IMR-90 (cell line): ENCODE measurements around the gene CERS6. TPM values are rescaled to one million over a fixed set of nuclear protein-coding genes. Genes with fewer than 3 reads are reported as not detected.

Experiments used
- ATAC-seq: fragments of 200-7000 bp; cut with Tn5 transposase; 2 replicates; pipeline ENCODE4 v1.9.1; 2020; ENCODE audit warnings: low read depth, mild to moderate bottlenecking, moderate library complexity
- BruUV-seq: library from RNA; stranded (reverse); fragments of 400-500 nt; replicated peaks from 2 replicates; lab custom pipeline; 2021; lab: Mats Ljungman, UMichigan
- CTCF ChIA-PET: fragments of 300-600 bp; formaldehyde crosslinking; extraction: SDS; loops from one replicate; lab custom pipeline; 2021; ENCODE audit warnings: antibody characterized with exemption; lab: Yijun Ruan, JAX
- POLR2A ChIA-PET: fragments of 300-600 bp; sonication (Branson Sonifier 250); formaldehyde crosslinking; loops from one replicate; lab custom pipeline; 2022; ENCODE audit warnings: antibody characterized with exemption; ENCODE audit not compliant: unreplicated experiment; lab: Charles Lee
- DNase-seq: peaks from one replicate; pipeline ENCODE4 v3.0.0; 2013
- H2AFZ ChIP-seq: replicated peaks from 2 replicates; pipeline ENCODE3; 2013; ENCODE audit warnings: low read length, mild to moderate bottlenecking; ENCODE audit not compliant: poor library complexity
- H2AK5ac ChIP-seq: 2 replicates; pipeline ENCODE4 v1.6.1; 2013; ENCODE audit warnings: low read depth, low read length, inconsistent platforms
- H2AK9ac ChIP-seq: replicated peaks from 2 replicates; pipeline ENCODE3; 2013; ENCODE audit warnings: mild to moderate bottlenecking, low read depth, low read length, moderate library complexity; ENCODE audit not compliant: poor library complexity
- H2BK120ac ChIP-seq: 2 replicates; pipeline ENCODE4 v1.6.1; 2013; ENCODE audit warnings: low read depth, low read length, inconsistent platforms
- H2BK15ac ChIP-seq: 3 replicates; pipeline ENCODE4 v1.6.1; 2013; ENCODE audit warnings: low read depth, low read length, inconsistent platforms
- H2BK20ac ChIP-seq: 2 replicates; pipeline ENCODE4 v1.6.1; 2013; ENCODE audit warnings: low read depth, mild to moderate bottlenecking, inconsistent platforms, low read length, moderate library complexity
- H2BK5ac ChIP-seq: 2 replicates; pipeline ENCODE4 v1.6.1; 2013; ENCODE audit warnings: mild to moderate bottlenecking, low read depth, low read length, inconsistent platforms; ENCODE audit not compliant: poor library complexity, severe bottlenecking
- H3K14ac ChIP-seq: replicated peaks from 2 replicates; pipeline ENCODE4 v1.6.1; 2013; ENCODE audit warnings: low read depth, low read length, inconsistent platforms
- H3K18ac ChIP-seq: 2 replicates; pipeline ENCODE4 v1.6.1; 2013; ENCODE audit warnings: low read depth, low read length, control low read depth
- H3K23ac ChIP-seq: 2 replicates; pipeline ENCODE4 v1.6.1; 2013; ENCODE audit warnings: low read depth, low read length, inconsistent platforms
- H3K27ac ChIP-seq: 2 replicates; pipeline ENCODE4 v1.5.1; 2013; ENCODE audit warnings: mild to moderate bottlenecking, control low read depth, low read length; ENCODE audit not compliant: insufficient read depth
- H3K27me3 ChIP-seq: 2 replicates; pipeline ENCODE4 v1.6.1; 2013; ENCODE audit warnings: low read length; ENCODE audit not compliant: control insufficient read depth, insufficient read depth
- H3K36me3 ChIP-seq: 2 replicates; pipeline ENCODE4 v1.6.1; 2013; ENCODE audit warnings: low read length, mixed read lengths; ENCODE audit not compliant: control insufficient read depth, insufficient read depth
- H3K4ac ChIP-seq: 2 replicates; pipeline ENCODE4 v1.6.1; 2013; ENCODE audit warnings: low read depth, low read length, inconsistent platforms
- H3K4me1 ChIP-seq: 2 replicates; pipeline ENCODE4 v1.6.1; 2013; ENCODE audit warnings: low read length, mixed read lengths; ENCODE audit not compliant: control insufficient read depth, insufficient read depth
- H3K4me2 ChIP-seq: 2 replicates; pipeline ENCODE4 v1.6.1; 2013; ENCODE audit warnings: low read depth, mild to moderate bottlenecking, control low read depth, low read length, moderate library complexity
- H3K4me3 ChIP-seq: 2 replicates; pipeline ENCODE4 v1.5.1; 2013; ENCODE audit warnings: low read depth, mild to moderate bottlenecking, control low read depth, low read length, moderate library complexity; ENCODE audit not compliant: insufficient read depth
- H3K56ac ChIP-seq: 2 replicates; pipeline ENCODE4 v1.6.1; 2013; ENCODE audit warnings: low read length, inconsistent platforms; ENCODE audit not compliant: insufficient read depth; ENCODE audit errors: extremely low read depth
- H3K79me1 ChIP-seq, 2 experiments: 2 replicates each; pipeline ENCODE4 v1.6.1; 2013; ENCODE audit warnings: low read length in 2 of 2, inconsistent platforms in 1 of 2, low read depth in 1 of 2
- H3K9ac ChIP-seq: 2 replicates; pipeline ENCODE4 v1.6.1; 2013; ENCODE audit warnings: low read depth, low read length, control low read depth
- H3K9me1 ChIP-seq: 2 replicates; pipeline ENCODE4 v1.6.1; 2013; ENCODE audit warnings: low read length, inconsistent platforms; ENCODE audit not compliant: insufficient read depth
- H3K9me3 ChIP-seq: 2 replicates; pipeline ENCODE4 v1.6.1; 2013; ENCODE audit warnings: low read length; ENCODE audit not compliant: control insufficient read depth, insufficient read depth
- H4K20me1 ChIP-seq: 2 replicates; pipeline ENCODE4 v1.6.1; 2013; ENCODE audit warnings: low read length, inconsistent platforms; ENCODE audit not compliant: insufficient read depth
- H4K5ac ChIP-seq: 2 replicates; pipeline ENCODE4 v1.6.1; 2013; ENCODE audit warnings: mild to moderate bottlenecking, low read depth, low read length, control low read depth
- H4K8ac ChIP-seq, 2 experiments: 2 replicates each; pipeline ENCODE4 v1.6.1; 2013; ENCODE audit warnings: low read depth in 2 of 2, low read length in 2 of 2, control low read depth in 1 of 2, inconsistent platforms in 1 of 2
- H4K91ac ChIP-seq: 2 replicates; pipeline ENCODE4 v1.6.1; 2013; ENCODE audit warnings: low read depth, low read length, inconsistent platforms; ENCODE audit not compliant: insufficient read depth
- CEBPB ChIP-seq: IDR thresholded peaks from 2 replicates; pipeline ENCODE4 v1.6.1; 2012; ENCODE audit warnings: low read depth, low read length, improper control_type of control experiment
- CHD1 ChIP-seq: IDR thresholded peaks from 2 replicates; pipeline ENCODE4 v1.6.1; 2012; ENCODE audit warnings: low read depth, low read length, improper control_type of control experiment
- ELK1 ChIP-seq: fragments of 150-350 bp; IDR thresholded peaks from 2 replicates; pipeline ENCODE4 v1.6.1; 2016; ENCODE audit warnings: low read depth, mild to moderate bottlenecking, low read length, moderate library complexity, borderline replicate concordance
- MAFK ChIP-seq: IDR thresholded peaks from 2 replicates; pipeline ENCODE4 v1.6.1; 2012; ENCODE audit warnings: low read depth, low read length, improper control_type of control experiment
- MAZ ChIP-seq: IDR thresholded peaks from 2 replicates; pipeline ENCODE4 v1.6.1; 2012; ENCODE audit warnings: low read depth, mild to moderate bottlenecking, low read length, improper control_type of control experiment, moderate library complexity, borderline replicate concordance
- POLR2A ChIP-seq: IDR thresholded peaks from 2 replicates; pipeline ENCODE4 v1.6.1; 2012; ENCODE audit warnings: mild to moderate bottlenecking, low read depth, low read length
- RFX5 ChIP-seq: IDR thresholded peaks from 2 replicates; pipeline ENCODE4 v1.8.0; 2012; ENCODE audit warnings: low read depth, mild to moderate bottlenecking, low read length, moderate library complexity
- USF2 ChIP-seq: fragments of 150-350 bp; IDR thresholded peaks from 2 replicates; pipeline ENCODE4 v1.6.1; 2017; ENCODE audit warnings: mild to moderate bottlenecking, antibody characterized with exemption, low read length, low read depth
- WGBS, 2 experiments: methylation state at CpG; one replicate each; pipeline versions ENCODE4 v1.1.5 to v1.1.7; 2013; ENCODE audit warnings: missing lambda C conversion rate in 2 of 2; ENCODE audit not compliant: insufficient read length in 1 of 2; ENCODE audit errors: extremely low coverage in 2 of 2; 5-methylcytosine and 5-hydroxymethylcytosine counted together
- dilution Hi-C: fragments of 300-500 bp; cut with HindIII; formaldehyde crosslinking; loops from one replicate; pipeline ENCODE4 v1.14.3; 2018; ENCODE audit warnings: low sequenced_read_pairs; ENCODE audit not compliant: unreplicated experiment
- in situ Hi-C: fragments of 300-500 bp; cut with MboI; formaldehyde crosslinking; loops from 3 replicates; pipeline ENCODE4 v1.14.3; 2019; ENCODE audit warnings: low sequenced_read_pairs, inconsistent platforms, mixed read lengths
- intact Hi-C: fragments of 100-400 bp; cut with micrococcal nuclease; formaldehyde crosslinking; loops from 2 replicates; pipeline ENCODE4 v1.10.0; 2022
- polyA plus RNA-seq, 3 experiments: library from polyadenylated mRNA; depleted of rRNA; stranded (reverse); fragments of >200 nt; gene quantifications; 2 replicates each; pipeline ENCODE4 v1.2.3, GENCODE V29; 2012; ENCODE audit warnings: low replicate concordance in 1 of 3
- total RNA-seq: library from RNA; depleted of rRNA; stranded (reverse); fragments of >200 nt; gene quantifications from 2 replicates; pipeline ENCODE4 v1.2.3, GENCODE V29; 2012

CERS6 gene
- total and polyA plus RNA-seq, 2 of the 4 experiments (the other 2 are of a cell fraction), result 2.1 to 5.7 TPM

GRCh38 chr2:168517816-168518215 is 61.7 kb downstream of the CERS6 start:
- intact Hi-C loops (no loop called here), dilution Hi-C loops (no loop called here), in situ Hi-C loops (no loop called here)
- Histone ChIP-seq H3K4me3 (no peak overlapping the region), H3K36me3 (no peaks in the 10 kb centered on the region), H3K18ac (no peak overlapping the region), H4K20me1 (no peaks in the 10 kb centered on the region), H3K4me1 (peaks cover 13% of the 10 kb centered on the region), H4K8ac (no peak overlapping the region), H3K9ac (no peak overlapping the region), H3K4ac (no peak overlapping the region), H3K9me3 (no peaks in the 10 kb centered on the region), H3K14ac (no peak overlapping the region), H2AFZ (no peak overlapping the region), H2BK15ac (no peak overlapping the region), H2BK5ac (no peak overlapping the region), H3K9me1 (no peaks in the 10 kb centered on the region), H3K27ac (no peak overlapping the region), H4K91ac (no peak overlapping the region), H2BK120ac (no peak overlapping the region), H3K27me3 (no peaks in the 10 kb centered on the region), H3K23ac (no peak overlapping the region), H3K56ac (no peak overlapping the region), H3K4me2 (no peak overlapping the region; the same call in 1 of the 2 replicates), H2AK9ac (no peak overlapping the region), H2AK5ac (no peak overlapping the region), H2BK20ac (no peak overlapping the region), H3K79me1 (no peaks in the 10 kb centered on the region; a peak in 1 of 4 replicates), H4K5ac (no peak overlapping the region)
- ATAC-seq (no peak), DNase-seq (no peak)
- ChIA-PET POLR2A (no interaction called here), CTCF (no interaction called here)
- no TSS peak for BruUV-seq
- TF ChIP-seq MAFK (no peak), USF2 (no peak), CEBPB (no peak), ELK1 (no peak), MAZ (no peak), RFX5 (no peak), POLR2A (no peak), CHD1 (no peak)
- WGBS, 2 experiments, result no CpG with 5 or more reads among the region's 7 CpGs
